Activated T-cell treated with anti-CD3 and anti-CD28 coated beads, Interleukin-2, amount 50 U/mL, for 24 hours (primary cell): ENCODE measurements around the gene ARID3C.
A peak's percentile ranks its signal among the peaks of the same experiment; 100 is the strongest.
"Not testable (repeated sequence)": the region's sequence is repeated elsewhere in the genome, so short reads cannot be mapped to it uniquely, and the experiment has no call there.

Experiments
- DNase-seq: peaks from one replicate; pipeline ENCODE4 v3.0.0-alpha.2; 2020
- H3K27ac Mint-ChIP-seq: 2 replicates; pipeline ENCODE4 v1.8.0; 2020; ENCODE audit warnings: mild to moderate bottlenecking, mixed read lengths
- H3K27me3 Mint-ChIP-seq: 2 replicates; pipeline ENCODE4 v1.8.0; 2020; ENCODE audit warnings: mixed read lengths
- H3K36me3 Mint-ChIP-seq: 2 replicates; pipeline ENCODE4 v1.8.0; 2020; ENCODE audit warnings: low read depth, mixed read lengths
- H3K4me1 Mint-ChIP-seq: 2 replicates; pipeline ENCODE4 v1.8.0; 2020; ENCODE audit warnings: low read depth, mixed read lengths
- H3K4me3 Mint-ChIP-seq: 2 replicates; pipeline ENCODE4 v1.8.0; 2020; ENCODE audit warnings: mild to moderate bottlenecking, moderate library complexity, mixed read lengths
- H3K9me3 Mint-ChIP-seq: 2 replicates; pipeline ENCODE4 v1.8.0; 2020; ENCODE audit warnings: mixed read lengths

ARID3C gene

DNA sequence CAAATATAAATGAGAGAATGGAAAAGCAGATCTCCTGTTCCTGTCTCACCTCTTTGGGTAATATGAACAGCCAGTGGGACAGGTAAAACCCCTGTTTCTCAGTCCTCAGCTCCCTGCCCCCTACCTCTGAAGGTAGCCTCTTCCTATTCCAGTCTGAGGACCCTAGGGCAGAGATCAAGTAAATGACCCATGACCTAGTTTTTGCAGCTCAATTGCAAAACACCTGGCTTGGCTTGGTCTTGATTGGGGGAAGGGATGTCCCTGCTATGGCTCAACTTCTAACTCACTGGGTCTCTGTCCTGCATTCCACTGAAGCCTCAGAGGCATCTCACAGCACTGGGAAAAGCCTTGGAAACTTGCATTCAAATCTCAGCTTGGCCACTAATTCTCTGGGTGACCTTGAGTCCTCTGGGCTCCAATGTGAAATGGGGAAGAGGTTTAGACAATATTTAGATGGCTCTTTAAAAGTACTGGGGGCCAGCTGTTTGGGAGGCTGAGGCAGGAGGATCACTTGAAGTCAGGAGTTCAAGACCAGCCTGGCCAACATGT, 16.0 kb upstream of the ARID3C start:
- no peak overlapping the region for H3K4me3 Mint-ChIP-seq
- peaks cover 30% of the 10 kb centered on the region for H3K4me1 Mint-ChIP-seq
- H3K36me3 Mint-ChIP-seq: peaks cover 35% of the 10 kb centered on the region
- H3K27me3 Mint-ChIP-seq: no peaks in the 10 kb centered on the region
- no peaks in the 10 kb centered on the region for H3K9me3 Mint-ChIP-seq
- DNase-seq: no peak
- no peak overlapping the region for H3K27ac Mint-ChIP-seq

DNA sequence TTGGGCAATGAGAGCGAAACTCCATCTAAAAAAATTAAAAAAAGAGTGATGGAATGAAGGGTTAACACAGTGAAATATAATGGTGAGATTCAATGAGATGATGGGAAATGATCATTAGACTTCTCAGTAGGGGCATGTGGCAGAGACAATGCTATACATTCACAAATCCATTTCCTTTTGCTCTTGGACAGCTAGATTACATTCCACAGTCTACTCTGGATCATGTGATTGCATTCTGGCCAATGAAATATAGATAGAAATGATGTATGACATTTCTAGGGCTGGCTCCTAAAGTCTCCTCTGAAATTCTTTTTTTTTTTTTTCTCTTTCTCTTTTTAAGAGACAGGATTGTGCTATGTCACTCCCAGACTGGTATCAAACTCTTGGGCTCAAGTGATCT, 13.8 kb upstream of the ARID3C start:
- peaks cover 18% of the 10 kb centered on the region for H3K36me3 Mint-ChIP-seq

GRCh38 chr9:34639322-34639721, 10.5 kb upstream of the ARID3C start:
- not testable (repeated sequence) for H3K27ac Mint-ChIP-seq, H3K4me3 Mint-ChIP-seq, DNase-seq, H3K27me3 Mint-ChIP-seq, H3K9me3 Mint-ChIP-seq
- H3K4me1 Mint-ChIP-seq: peaks cover 40% of the 10 kb centered on the region
- H3K36me3 Mint-ChIP-seq: peaks cover 32% of the 10 kb centered on the region

More for the DNA sequence above, 13.8 kb upstream of the ARID3C start:
- Mint-ChIP-seq H3K4me3 (no peak overlapping the region), H3K9me3 (no peaks in the 10 kb centered on the region), H3K27me3 (no peaks in the 10 kb centered on the region), H3K4me1 (peaks cover 29% of the 10 kb centered on the region), H3K27ac (no peak overlapping the region)
- no peak for DNase-seq

DNA sequence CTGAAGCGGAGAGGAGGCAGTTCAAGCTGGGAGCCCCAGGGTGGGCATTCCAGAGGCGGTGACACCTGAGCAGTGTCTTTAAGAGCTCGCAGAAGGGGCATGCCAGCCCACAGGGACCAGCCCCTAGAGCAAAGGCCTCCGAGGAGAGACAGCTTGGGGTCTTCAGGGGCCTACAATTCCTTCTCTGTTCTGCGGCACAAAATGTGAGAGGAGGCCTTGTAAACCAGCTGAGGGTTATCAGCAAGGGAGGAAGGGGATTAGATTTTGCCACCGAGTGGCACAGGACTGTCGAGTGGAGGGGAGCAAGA, 9.2 kb upstream of the ARID3C start:
- no peaks in the 10 kb centered on the region for H3K27me3 Mint-ChIP-seq
- peaks cover 37% of the 10 kb centered on the region for H3K36me3 Mint-ChIP-seq
- peak overlapping the region; percentile 93 for H3K27ac Mint-ChIP-seq
- H3K4me3 Mint-ChIP-seq: peak overlapping the region; percentile 97
- no peaks in the 10 kb centered on the region for H3K9me3 Mint-ChIP-seq
- DNase-seq: no peak
- H3K4me1 Mint-ChIP-seq: peaks cover 46% of the 10 kb centered on the region

- DNase-seq: peak; percentile 97
- peaks cover 46% of the 10 kb centered on the region for H3K4me1 Mint-ChIP-seq
These were observed 8.7 kb upstream of the ARID3C start, which contains the start of gene SIGMAR1 for GRCh38 chr9:34637356-34638137. Gene SIGMAR1 (minus strand): TSS chr9:34637787. CDS start chr9:34637697, 90 bp downstream.

DNA sequence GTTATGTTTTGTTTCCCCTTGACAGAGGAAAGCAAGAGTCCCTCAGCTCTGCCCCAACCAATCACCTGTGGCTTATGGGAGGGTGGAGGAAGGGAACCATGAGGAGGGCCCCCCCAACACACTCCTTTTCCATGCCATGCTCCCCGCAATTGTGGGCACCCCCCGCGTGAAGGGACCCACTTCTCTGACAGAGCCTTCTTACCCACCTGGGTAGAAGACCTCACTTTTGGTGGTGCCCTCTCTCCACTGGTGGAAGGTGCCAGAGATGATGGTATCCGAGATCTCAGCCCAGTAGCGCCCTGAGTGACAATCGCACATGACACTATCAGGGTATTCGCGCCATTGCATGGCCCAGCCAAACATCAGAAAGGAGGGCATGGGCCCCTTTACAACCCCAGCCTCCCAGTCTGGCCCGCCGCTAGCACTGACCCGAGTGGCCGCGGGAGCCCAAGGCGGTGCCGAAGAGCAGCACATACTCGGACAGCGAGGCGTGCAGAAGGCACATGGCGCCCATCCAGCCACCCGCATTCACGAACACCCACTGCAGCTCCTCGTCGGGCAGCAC, 8.0 kb upstream of the ARID3C start:
- peak overlapping the region; percentile 93 for H3K27ac Mint-ChIP-seq
- H3K9me3 Mint-ChIP-seq: no peaks in the 10 kb centered on the region
- H3K4me1 Mint-ChIP-seq: peaks cover 46% of the 10 kb centered on the region
- peaks cover 37% of the 10 kb centered on the region for H3K36me3 Mint-ChIP-seq
- peak; percentile 68 for DNase-seq
- H3K27me3 Mint-ChIP-seq: no peaks in the 10 kb centered on the region
- H3K4me3 Mint-ChIP-seq: peak overlapping the region; percentile 97

More at GRCh38 chr9:34637356-34638137, 8.7 kb upstream of the ARID3C start, which contains the start of gene SIGMAR1:
- peaks cover 37% of the 10 kb centered on the region for H3K36me3 Mint-ChIP-seq
- H3K9me3 Mint-ChIP-seq: no peaks in the 10 kb centered on the region
- no peaks in the 10 kb centered on the region for H3K27me3 Mint-ChIP-seq
- peak within 1 kb of the TSS; percentile 97 for H3K4me3 Mint-ChIP-seq
- H3K27ac Mint-ChIP-seq: peak within 1 kb of the TSS; percentile 93

DNA sequence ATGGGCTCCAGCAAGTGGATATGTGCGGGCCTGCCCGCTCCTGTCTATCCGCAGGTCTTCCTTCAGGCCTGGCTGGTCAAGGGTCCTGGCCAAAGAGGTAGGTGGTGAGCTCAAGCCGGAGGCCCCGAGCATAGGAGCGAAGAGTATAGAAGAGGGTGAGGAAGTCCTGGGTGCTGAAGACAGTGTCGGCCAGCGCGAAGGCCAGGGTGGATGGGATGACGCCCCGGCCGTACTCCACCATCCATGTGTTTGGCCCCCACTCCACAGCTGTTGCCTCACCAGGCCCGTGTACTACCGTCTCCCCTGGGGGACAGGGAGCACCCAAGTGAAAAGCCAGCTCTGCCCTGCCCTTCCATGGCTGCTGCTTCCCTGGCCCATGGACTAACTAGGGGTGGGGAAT, 6.7 kb upstream of the ARID3C start:
- peak overlapping the region; percentile 97 for H3K4me3 Mint-ChIP-seq
- H3K4me1 Mint-ChIP-seq: peaks cover 43% of the 10 kb centered on the region
- DNase-seq: no peak
- H3K9me3 Mint-ChIP-seq: no peaks in the 10 kb centered on the region
- H3K27me3 Mint-ChIP-seq: peaks cover 1% of the 10 kb centered on the region
- peak overlapping the region; percentile 76 for H3K27ac Mint-ChIP-seq
- H3K36me3 Mint-ChIP-seq: peaks cover 37% of the 10 kb centered on the region

GRCh38 chr9:34634551-34635248, 5.8 kb upstream of the ARID3C start:
- no peak for DNase-seq
- Mint-ChIP-seq H3K4me3 (peak overlapping the region; percentile 97), H3K9me3 (no peaks in the 10 kb centered on the region), H3K4me1 (peaks cover 43% of the 10 kb centered on the region), H3K27ac (peak overlapping the region; percentile 7), H3K27me3 (peaks cover 10% of the 10 kb centered on the region), H3K36me3 (peaks cover 37% of the 10 kb centered on the region)

DNA sequence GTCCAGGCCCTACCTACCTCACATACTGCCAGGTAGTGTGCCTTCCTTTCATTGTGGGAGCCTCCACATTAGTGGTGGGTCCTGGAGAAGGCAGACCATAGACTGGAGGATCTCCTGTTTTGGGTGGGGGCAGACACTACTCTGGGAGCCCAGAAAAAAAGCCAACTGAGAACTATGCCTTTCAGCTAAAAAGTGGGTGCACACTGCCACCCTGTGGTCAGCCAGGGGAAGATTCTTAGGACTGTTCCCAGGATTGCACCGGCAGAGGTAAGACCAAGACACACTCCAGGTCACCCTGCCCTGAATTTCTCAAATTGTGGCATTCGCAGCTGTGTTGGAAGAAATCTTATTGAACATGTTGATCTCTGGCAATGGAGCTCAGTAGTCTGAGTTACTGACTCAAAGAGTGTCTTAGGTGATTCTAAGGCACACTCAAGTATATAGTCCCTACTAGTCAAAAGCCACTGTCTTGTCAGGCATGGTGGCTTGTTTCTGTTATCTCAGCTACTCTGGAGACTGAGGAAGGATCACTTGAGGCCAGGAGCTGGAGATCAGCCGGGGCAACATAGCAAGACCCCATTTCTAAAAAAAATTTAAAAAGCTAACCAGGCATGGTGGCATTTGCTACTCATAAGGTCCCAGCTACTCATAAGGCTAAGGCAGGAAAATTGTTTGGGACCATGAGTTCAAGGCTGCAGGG, 5.1 kb upstream of the ARID3C start:
- H3K4me1 Mint-ChIP-seq: peaks cover 49% of the 10 kb centered on the region
- peak; percentile 80 for DNase-seq
- no peak overlapping the region for H3K4me3 Mint-ChIP-seq
- no peaks in the 10 kb centered on the region for H3K9me3 Mint-ChIP-seq
- peaks cover 37% of the 10 kb centered on the region for H3K36me3 Mint-ChIP-seq
- peaks cover 17% of the 10 kb centered on the region for H3K27me3 Mint-ChIP-seq
- peak overlapping the region; percentile 6 for H3K27ac Mint-ChIP-seq

- H3K4me3 Mint-ChIP-seq: no peak overlapping the region
- H3K9me3 Mint-ChIP-seq: no peaks in the 10 kb centered on the region
- H3K27me3 Mint-ChIP-seq: peaks cover 22% of the 10 kb centered on the region
- no peak overlapping the region for H3K27ac Mint-ChIP-seq
- no peak for DNase-seq
- H3K36me3 Mint-ChIP-seq: peaks cover 36% of the 10 kb centered on the region
- peaks cover 45% of the 10 kb centered on the region for H3K4me1 Mint-ChIP-seq
These were observed 4.3 kb upstream of the ARID3C start for GRCh38 chr9:34633166-34633565.

DNA sequence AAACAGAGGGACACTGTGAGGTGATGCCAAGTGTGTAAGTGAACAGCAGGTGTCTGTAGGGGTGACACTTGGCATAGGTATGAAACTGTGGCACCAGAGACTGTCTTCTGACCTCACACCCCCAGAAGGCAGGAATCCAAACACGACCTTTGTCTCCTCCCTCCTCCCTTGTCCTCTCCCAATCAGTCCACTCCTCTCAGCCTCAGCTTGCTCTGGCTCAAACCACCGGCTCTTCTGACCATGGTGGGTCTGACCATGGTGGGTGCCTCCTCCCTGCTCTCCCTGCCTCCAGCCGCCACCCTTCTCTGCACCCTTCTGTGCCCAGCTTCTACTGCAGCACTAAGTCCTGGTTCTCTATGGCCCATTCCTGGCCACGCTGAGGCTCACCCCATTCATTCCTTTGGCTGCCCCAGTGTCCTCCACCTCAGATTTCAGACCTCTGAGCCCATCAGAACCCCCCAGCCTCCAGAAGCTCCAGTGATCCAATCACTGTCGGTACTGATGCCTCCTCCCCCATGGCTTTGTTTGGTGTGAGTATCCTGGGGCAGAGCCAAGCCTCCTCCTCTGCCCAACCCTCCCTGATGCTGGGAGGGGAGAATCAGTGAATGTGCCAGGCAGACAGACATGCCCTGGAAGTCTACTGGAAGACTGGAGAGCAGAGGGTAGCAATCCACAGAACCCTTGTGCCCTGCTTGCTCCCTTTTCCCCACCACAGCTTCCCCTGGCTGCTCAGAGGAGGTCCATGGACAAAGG, 1.7 kb upstream of the ARID3C start:
- Mint-ChIP-seq H3K9me3 (no peaks in the 10 kb centered on the region), H3K27me3 (peaks cover 48% of the 10 kb centered on the region), H3K27ac (no peak overlapping the region), H3K4me1 (peaks cover 32% of the 10 kb centered on the region), H3K36me3 (peaks cover 17% of the 10 kb centered on the region), H3K4me3 (no peak overlapping the region)
- no peak for DNase-seq

DNA sequence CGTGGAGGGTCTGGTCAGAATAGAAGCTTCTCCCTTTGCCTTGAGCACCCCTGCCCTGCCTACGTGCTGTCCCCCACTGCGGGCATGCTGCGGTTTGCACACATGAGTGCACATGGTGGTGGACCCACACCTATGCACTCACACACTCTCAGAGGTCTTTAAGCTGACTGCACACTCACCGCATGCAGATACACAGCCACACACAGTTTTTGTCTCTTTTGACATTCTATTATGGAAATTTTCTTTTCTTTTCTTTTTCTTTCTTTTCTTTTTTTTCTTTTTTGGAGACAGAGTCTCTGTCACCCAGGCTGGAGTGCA, 584 bp upstream of the ARID3C start:
- H3K27me3 Mint-ChIP-seq: peaks cover 58% of the 10 kb centered on the region
- peaks cover 21% of the 10 kb centered on the region for H3K4me1 Mint-ChIP-seq

DNA sequence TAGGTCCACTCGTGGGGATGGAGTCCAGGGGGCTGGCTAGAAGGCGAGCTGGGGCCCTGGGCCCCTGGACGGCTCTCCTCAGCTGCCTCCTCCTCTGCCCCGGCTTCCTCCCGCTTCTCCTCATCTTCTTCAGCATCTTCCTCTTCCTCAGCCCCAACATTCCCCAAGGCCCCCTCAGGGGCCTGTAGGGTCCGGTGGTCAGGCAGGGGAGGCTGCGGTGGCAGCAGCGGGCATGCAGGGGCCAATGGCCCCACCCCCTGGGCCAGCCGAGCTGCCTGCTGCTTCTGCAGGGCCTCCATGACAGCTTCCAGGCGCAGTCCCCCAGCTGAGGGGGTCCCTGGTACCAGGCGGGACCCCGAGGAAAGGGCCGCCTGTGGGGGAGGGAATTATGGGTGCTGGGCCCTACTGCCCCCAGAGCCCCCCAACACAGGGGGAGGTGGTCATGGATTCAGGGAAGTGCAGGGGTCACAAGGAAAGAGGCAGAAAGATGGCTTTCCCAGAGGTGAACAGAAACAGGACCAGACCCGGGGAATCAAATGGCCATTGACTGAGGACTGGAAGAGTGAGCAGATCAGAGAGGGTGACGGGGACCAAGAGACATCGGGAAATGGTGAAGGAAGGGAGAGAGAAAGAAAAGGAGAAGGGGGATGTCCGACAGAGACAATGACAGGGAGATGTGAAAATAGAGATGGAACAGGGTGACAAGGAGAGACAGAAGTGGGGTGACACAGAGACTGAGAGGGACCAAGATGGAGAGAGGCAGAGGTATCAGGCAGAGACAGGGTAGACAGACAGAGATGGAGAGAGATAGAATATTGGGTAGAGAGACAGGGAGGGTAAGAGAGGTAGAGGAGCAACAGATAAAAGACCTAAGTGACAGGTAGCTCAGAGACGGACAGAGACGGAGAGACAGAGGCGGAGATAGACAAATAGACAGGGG, 880 bp downstream of the ARID3C start:
- no peaks in the 10 kb centered on the region for H3K36me3 Mint-ChIP-seq
- H3K9me3 Mint-ChIP-seq: no peaks in the 10 kb centered on the region
- peak overlapping the region; percentile 57 for H3K4me3 Mint-ChIP-seq
- DNase-seq: no peak
- H3K27me3 Mint-ChIP-seq: peaks cover 70% of the 10 kb centered on the region
- H3K4me1 Mint-ChIP-seq: peaks cover 22% of the 10 kb centered on the region
- no peak overlapping the region for H3K27ac Mint-ChIP-seq

More for the DNA sequence above, 584 bp upstream of the ARID3C start:
- Mint-ChIP-seq H3K27ac (no peak overlapping the region), H3K4me3 (peak overlapping the region; percentile 68), H3K9me3 (no peaks in the 10 kb centered on the region), H3K36me3 (peaks cover 6% of the 10 kb centered on the region)
- DNase-seq: no peak
